Stimulated activated CD4-positive, alpha-beta T cell treated with anti-CD3 and anti-CD28 coated beads, Interleukin-4, amount 100 ng/mL, for 48 hours (primary cell): ENCODE measurements around the gene RANBP3L.
"Not testable (repeated sequence)": the region's sequence is repeated elsewhere in the genome, so short reads cannot be mapped to it uniquely, and the experiment has no call there.

ENCODE experiments used
- DNase-seq, 2 donors: peaks; one replicate each; pipeline ENCODE4 v3.0.0-alpha.2; 2020; ENCODE audit warnings: low read depth in 2 of 2

Gene RANBP3L

DNA sequence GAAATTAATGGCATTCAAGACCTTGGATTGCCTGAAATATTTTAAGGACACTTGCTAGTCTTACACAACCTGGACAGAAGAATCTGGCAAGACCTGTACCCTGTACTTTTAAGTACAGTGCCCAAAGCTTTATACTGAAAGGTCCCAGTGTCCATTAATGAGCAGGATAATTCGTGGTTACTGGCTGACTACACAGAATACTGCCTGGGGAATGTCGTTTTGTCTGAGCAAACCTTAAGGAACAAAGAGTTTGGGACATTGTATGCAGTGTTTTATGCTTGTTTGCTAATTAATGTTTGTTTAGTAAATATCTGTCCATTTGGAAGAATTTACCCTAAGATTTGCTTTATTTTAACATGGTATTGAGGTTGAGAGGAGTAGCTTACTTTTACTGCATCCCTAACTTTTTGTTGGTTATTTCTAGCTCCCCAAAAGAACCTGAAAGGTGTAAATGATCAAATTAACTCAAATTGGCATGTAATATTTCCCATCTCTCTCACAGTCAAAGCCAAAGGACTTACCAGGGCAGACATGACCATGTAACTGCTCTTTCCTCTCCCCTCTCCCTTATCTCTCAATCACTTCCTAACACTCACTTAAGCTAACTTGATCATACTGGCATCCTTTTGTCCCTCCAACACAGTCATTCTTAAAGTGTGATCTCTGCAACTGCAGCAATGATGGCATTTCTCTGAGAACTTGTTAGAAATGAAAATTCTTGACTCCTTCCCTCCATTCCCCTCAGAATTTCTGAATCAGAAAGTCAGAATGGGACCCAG lies 15.7 kb downstream of the RANBP3L start:
- DNase-seq: no peak

- DNase-seq: not testable (repeated sequence)
These were observed 17.9 kb downstream of the RANBP3L start for GRCh38 chr5:36283775-36284174.

- DNase-seq: no peak
These were observed 20.1 kb downstream of the RANBP3L start for GRCh38 chr5:36281626-36282025.

- DNase-seq: no peak
These were observed 22.5 kb downstream of the RANBP3L start for GRCh38 chr5:36279054-36279698.

DNA sequence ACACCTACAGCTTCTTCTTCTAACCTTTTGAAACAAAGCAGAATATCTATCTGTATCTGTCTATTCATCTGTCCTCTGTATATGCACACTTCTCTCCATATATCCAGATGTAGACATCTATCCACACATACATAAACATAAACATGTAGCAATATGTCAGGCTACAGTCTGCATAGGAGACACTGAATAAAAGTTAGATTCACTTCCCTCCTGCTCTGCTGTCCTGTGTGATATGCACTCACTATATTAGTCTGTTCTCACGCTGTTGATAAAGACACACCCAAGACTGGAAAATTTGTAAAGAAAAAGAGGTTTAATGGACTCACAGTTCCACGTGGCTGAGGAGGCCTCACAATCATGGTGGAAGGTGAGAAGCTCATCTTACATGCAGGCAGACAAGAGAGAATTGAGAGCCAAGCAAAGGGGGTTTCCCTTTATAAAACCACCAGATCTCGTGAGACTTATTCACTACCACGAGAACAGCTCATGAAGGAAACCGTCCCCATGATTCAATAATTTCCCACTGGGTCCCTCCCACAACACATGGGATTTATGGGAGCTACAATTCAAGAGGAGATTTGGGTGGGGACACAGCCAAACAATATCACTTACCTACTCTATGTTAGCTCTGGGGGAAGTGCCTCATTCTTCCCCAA lies 24.1 kb downstream of the RANBP3L start:
- DNase-seq: no peak

DNA sequence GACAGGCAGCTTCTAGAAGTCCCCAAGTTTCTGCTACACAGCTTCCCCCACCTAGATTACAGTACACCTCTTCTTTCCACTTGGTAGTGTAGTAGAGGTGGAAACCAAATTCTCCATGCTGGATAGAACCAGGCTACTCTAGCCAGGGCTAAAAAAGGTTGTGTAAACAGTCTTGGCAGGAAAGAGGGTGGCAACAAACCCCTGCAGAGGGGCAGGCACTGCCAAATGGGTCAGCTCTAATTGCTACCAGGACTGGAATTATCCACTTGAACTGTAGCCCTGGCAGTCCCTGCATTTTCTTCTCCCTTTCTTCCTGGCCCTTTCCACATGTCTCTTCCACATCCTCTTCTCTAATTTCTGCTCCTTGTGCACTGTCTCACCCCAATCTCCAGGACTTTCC lies 24.8 kb downstream of the RANBP3L start:
- no peak for DNase-seq

DNA sequence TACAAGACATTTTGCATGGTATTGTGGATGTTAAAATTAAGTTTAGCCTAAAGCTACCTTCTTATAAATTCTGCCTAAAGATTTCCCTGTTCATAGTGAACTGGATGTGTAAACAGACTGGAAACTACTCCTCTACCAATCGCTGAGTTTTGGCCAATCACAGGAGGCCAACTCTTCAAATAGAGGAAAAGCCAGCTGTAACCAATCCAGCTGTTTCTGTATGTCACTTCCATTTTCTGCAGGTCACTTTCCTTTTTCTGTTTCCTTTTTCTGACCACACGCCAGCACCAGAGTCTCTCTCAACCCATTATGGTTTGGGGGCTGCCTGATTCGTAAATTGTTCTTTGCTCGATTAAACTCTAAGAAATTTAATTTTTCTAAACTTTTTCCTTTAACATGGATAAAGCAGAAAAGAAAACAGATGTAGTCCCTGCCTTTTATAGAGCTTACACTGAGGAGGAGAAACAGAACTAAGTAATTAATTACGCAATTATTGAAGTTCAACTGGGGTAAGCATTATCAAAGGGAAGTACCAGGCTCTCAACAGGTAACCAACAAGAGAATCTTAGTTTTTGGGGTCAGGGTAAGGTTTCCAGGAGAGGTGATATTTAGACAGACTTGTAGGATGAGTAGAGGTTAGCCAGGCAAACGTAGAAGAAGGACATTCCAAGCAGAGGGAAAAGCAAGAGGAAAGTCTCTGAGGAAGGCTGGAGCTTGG lies 27.7 kb downstream of the RANBP3L start:
- no peak for DNase-seq

DNA sequence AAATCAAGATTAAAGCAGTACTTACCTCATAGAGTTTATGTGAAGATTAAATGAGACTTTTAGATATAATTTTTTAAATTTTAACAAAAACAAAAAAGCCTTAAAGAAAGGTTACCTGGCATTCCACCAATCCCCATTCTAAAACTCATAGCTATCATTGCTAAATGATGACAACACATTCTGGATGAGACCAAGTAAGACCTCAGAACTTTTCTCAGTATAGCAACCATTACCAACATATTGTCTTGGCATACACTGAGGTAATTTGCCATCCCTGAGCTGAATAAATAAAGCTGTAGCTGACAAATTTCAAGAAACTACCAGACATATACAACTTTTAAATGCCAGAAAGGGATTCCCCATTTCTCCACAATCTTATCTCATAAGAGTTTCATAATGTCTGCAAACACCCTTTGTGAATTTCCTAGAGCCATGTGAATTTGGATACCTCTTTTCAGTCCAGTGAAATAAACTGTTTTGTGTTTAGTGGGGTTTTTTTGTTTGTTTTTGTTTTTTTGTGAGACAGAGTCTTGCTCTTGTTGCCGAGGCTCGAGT lies 29.5 kb downstream of the RANBP3L start:
- DNase-seq: no peak

GRCh38 chr5:36270876-36271575 lies 30.7 kb downstream of the RANBP3L start:
- DNase-seq: no peak

DNA sequence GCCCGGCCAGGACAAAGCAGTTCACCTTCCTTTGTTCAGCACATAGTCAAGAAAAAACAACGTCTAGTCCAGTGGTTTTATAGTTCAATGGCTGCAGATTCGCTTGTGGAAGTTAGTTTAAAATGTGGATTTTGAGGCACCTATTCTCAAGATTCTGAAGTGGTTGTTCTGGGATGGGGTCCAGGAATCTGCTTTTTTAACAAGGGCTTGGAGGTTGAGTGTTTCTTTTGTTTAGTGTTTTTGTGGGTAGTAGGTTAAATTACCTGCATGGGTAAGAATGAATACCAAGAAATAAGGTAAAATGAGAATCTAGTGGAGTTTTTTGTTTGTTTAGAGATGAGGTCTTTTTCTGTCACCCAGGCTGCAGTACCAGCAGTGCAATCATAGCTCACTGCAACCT lies 31.5 kb downstream of the RANBP3L start:
- no peak for DNase-seq

DNA sequence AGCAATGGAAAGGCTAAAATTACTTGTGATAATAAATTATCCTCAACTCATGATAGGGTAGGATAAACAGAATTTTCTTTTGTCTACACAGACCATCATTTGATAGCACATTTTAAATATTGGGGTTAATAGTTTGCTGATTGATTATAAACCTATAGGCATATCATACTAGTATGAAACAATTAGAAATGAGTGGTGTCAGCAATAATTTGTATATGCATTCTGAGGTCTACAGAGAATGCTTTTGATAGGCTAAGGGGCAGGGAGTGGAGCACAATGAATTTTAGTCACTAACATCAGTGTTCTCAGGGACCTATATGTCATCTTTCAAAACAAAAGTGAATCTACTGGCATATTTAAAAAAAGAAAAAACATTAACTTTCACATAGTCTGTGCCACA lies 32.2 kb downstream of the RANBP3L start:
- no peak for DNase-seq

GRCh38 chr5:36267905-36268304 lies 33.8 kb downstream of the RANBP3L start:
- no peak for DNase-seq

- no peak for DNase-seq
These were observed 37.4 kb downstream of the RANBP3L start for GRCh38 chr5:36264202-36264760.

DNA sequence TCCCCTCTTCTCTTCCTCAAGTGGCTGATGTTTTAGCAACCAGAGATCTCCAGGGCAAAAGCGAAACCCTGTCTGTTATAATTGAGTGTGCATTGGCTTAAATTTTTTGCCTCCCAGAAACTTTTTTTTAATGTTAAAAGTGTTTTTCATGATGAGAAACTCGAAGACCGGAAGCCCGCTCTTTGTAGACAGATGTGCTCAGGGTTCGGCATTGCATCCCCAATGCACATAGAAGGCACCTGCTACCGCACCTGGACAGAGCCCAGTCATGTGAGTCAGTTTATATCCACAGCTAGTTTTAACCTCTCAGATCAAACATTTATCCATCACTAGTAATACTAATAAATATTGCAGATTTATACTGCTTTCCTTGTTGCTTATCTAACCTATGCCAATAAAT lies 40.5 kb downstream of the RANBP3L start:
- DNase-seq: no peak

DNA sequence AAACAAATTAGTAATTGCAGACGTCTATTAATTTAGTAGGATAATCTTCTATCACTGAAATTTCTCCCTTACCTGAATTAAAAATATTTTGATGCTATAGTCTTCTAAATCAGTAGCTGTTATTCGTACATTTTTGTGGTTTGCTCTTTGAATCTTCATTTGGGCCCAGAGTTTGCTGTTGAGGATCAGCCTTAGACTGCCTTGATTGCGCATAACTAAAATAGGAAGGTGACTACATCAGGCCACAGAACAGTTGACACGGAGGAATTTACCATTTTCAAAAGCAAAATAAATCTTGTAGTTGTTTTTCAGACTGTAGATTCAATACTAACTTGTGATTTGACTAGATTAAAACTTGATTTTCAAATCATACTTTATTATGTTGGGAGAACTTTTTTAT lies 48.1 kb downstream of the RANBP3L start:
- DNase-seq: no peak

GRCh38 chr5:36252722-36253365 lies 48.9 kb downstream of the RANBP3L start:
- no peak for DNase-seq

GRCh38 chr5:36251218-36251617 lies 50.5 kb downstream of the RANBP3L start:
- DNase-seq: no peak

- no peak for DNase-seq
These were observed 51.3 kb downstream of the RANBP3L start for GRCh38 chr5:36250427-36250826.

GRCh38 chr5:36246036-36246800 lies 55.5 kb downstream of the RANBP3L start:
- no peak for DNase-seq

DNA sequence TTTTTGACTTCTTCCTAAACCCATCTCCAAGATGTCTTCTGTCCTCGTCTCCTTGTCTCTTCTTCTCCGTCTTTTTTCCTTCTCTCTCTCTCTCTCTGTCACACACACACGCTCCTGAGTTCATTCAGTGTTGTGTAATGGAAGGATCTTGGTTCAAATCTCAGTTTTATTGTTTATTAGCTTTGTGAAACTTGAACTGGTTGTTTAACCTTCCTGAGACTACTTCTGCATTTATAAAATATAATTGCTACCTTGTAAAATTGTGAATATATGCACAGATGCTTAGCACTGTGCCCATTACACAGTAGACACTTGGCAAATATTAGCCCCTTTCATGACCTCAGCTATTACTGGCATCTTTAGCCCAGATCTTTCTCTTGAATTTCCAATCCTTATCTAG lies 57.6 kb downstream of the RANBP3L start:
- no peak for DNase-seq
